Germinal center (tissue), 1 donor: ENCODE data around the gene KCNJ15.

ENCODE experiments used
- DNase-seq: peaks from one replicate; pipeline ENCODE4 v3.0.0; 2012; ENCODE audit warnings: mixed read lengths, low spot score

Gene KCNJ15

DNA sequence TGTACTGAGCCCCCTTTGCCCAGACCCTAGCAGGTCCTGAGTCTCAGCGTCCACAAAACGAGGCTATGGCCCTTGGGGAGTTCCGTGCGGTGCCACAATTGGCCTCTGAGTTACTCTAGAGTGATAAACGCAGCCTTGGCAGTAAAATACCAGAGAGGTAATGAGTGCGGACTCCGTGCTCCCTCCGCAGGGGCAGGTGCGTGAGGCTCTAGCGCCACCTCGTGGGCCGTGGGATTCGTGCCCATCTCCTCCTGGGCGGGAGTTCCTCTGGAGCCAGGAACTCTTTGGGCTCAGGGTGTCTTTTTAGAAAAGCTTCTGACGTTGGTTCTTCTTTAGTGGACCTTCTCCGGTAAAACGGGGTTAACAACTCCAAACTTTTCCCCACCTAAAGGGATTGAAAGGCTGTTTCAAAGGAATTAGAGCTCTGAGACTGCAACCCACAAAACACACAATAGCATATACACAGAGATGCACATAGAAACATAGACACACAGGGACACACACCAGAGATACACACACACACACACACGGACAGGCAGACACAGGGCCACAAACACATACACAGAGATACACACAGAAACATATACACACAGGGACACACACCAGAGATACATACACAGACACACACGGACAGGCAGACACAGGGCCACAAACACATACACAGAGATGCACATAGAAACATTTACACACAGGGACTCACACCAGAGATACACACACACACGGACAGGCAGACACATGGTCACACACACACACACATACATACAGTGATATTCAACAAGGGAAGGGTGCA lies 99.4 kb downstream of the KCNJ15 start:
- peak; percentile 76 for DNase-seq
